Measurements from ENCODE around the gene SAP130.

SAP130 gene

GRCh38 chr2:127969446-127969845 lies 58.4 kb downstream of the SAP130 start:
- H3K4me3 ChIP-seq (ENCODE audit: low read depth, low read length): no peak overlapping the region
- no peak for DNase-seq (ENCODE audit: low read depth)
- no peak for TF ChIP-seq POLR2A (IDR thresholded peaks at IDR 0.05; ENCODE audit: extremely low read depth, insufficient read length)
- TF ChIP-seq CTCF (IDR thresholded peaks at IDR 0.05; ENCODE audit: low read depth, low read length): no peak
- TF ChIP-seq MAX (IDR thresholded peaks at IDR 0.05; ENCODE audit: low read depth, low read length): no peak
- no peak for TF ChIP-seq MYC (IDR thresholded peaks at IDR 0.05; ENCODE audit: low read depth, low read length)

GRCh38 chr2:127968610-127969339 lies 59.1 kb downstream of the SAP130 start:
- no peak overlapping the region for H3K4me3 ChIP-seq (ENCODE audit: low read depth, low read length)
- TF ChIP-seq POLR2A (IDR thresholded peaks at IDR 0.05; ENCODE audit: extremely low read depth, insufficient read length): no peak
- TF ChIP-seq CTCF (IDR thresholded peaks at IDR 0.05; ENCODE audit: low read depth, low read length): no peak
- TF ChIP-seq MYC (IDR thresholded peaks at IDR 0.05; ENCODE audit: low read depth, low read length): no peak
- no peak for TF ChIP-seq MAX (IDR thresholded peaks at IDR 0.05; ENCODE audit: low read depth, low read length)
- no peak for DNase-seq (ENCODE audit: low read depth)

GRCh38 chr2:127961729-127962128 lies 66.1 kb downstream of the SAP130 start:
- DNase-seq (ENCODE audit: low read depth): no peak
- H3K4me3 ChIP-seq (ENCODE audit: low read depth, low read length): no peak overlapping the region
- TF ChIP-seq MAX (IDR thresholded peaks at IDR 0.05; ENCODE audit: low read depth, low read length) (no peak), CTCF (IDR thresholded peaks at IDR 0.05; ENCODE audit: low read depth, low read length) (no peak), POLR2A (IDR thresholded peaks at IDR 0.05; ENCODE audit: extremely low read depth, insufficient read length) (no peak), MYC (IDR thresholded peaks at IDR 0.05; ENCODE audit: low read depth, low read length) (no peak)

GRCh38 chr2:127957240-127957639 lies 70.6 kb downstream of the SAP130 start:
- TF ChIP-seq MAX (IDR thresholded peaks at IDR 0.05; ENCODE audit: low read depth, low read length): no peak
- no peak for DNase-seq (ENCODE audit: low read depth)
- no peak overlapping the region for H3K4me3 ChIP-seq (ENCODE audit: low read depth, low read length)

GRCh38 chr2:127954857-127955256 lies 73.0 kb downstream of the SAP130 start:
- no peak for DNase-seq (ENCODE audit: low read depth)
- TF ChIP-seq MYC (IDR thresholded peaks at IDR 0.05; ENCODE audit: low read depth, low read length): no peak
- no peak for TF ChIP-seq MAX (IDR thresholded peaks at IDR 0.05; ENCODE audit: low read depth, low read length)
- TF ChIP-seq POLR2A (IDR thresholded peaks at IDR 0.05; ENCODE audit: extremely low read depth, insufficient read length): no peak
- no peak for TF ChIP-seq CTCF (IDR thresholded peaks at IDR 0.05; ENCODE audit: low read depth, low read length)
- no peak overlapping the region for H3K4me3 ChIP-seq (ENCODE audit: low read depth, low read length)

- no peak overlapping the region for H3K4me3 ChIP-seq (ENCODE audit: low read depth, low read length)
- no peak for DNase-seq (ENCODE audit: low read depth)
- TF ChIP-seq POLR2A (IDR thresholded peaks at IDR 0.05; ENCODE audit: extremely low read depth, insufficient read length): no peak
- no peak for TF ChIP-seq CTCF (IDR thresholded peaks at IDR 0.05; ENCODE audit: low read depth, low read length)
- TF ChIP-seq MYC (IDR thresholded peaks at IDR 0.05; ENCODE audit: low read depth, low read length): no peak
- TF ChIP-seq MAX (IDR thresholded peaks at IDR 0.05; ENCODE audit: low read depth, low read length): no peak
Measured at GRCh38 chr2:127953849-127954248, 74.0 kb downstream of the SAP130 start.
